GM19438 (cell line): Measurements from ENCODE around the gene COL5A1.
"Not testable (repeated sequence)": the region's sequence is repeated elsewhere in the genome, so short reads cannot be mapped to it uniquely, and the experiment has no call there.

ENCODE experiments used
- ATAC-seq: cut with Tn5 transposase; IDR thresholded peaks from one replicate; pipeline ENCODE4 v1.9.1; 2021; ENCODE audit warnings: low read depth; ENCODE audit not compliant: unreplicated experiment

COL5A1 gene

DNA sequence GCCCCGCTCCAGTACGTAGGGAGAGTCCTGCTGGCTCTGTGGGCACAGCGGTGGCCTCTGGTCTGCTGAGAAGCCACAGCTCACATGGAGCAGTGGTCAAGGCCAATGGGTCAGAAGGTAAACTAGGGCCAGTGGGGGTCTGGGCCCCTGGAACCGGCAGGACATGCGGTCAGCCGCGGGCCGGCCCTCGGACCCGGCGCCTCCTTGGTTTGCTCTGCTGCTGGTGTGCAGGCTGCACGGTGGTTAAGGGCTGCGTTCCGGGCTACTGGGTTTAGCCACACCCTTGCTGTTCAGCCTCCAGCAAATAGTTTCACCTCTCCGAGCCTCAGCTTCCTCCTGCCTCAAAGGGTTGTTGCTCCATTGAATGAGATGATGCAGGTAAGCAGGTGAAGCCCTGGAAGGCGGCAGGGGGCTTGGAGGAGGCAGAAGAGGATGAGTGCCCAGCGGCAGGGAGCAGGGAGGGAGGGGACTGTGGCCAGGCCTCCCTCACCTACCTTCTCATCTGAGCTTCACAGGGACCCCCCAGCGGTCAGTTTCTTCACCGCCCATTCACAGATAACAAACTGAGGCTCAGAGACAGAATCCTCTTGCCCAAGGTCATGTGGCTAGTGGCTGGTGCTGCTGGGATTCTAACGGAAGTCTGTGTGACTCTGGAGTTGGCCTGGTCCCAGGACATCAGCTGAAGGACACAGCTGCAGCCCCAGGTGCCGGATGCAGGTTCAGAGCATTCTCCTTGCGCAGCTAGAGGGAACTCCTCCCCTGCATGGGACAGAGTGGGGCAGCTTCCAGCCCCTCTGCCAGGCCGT, 3.7 kb upstream of the COL5A1 start:
- ATAC-seq: no peak

- no peak for ATAC-seq
Observed at GRCh38 chr9:134638502-134639090, 3.0 kb upstream of the COL5A1 start.

DNA sequence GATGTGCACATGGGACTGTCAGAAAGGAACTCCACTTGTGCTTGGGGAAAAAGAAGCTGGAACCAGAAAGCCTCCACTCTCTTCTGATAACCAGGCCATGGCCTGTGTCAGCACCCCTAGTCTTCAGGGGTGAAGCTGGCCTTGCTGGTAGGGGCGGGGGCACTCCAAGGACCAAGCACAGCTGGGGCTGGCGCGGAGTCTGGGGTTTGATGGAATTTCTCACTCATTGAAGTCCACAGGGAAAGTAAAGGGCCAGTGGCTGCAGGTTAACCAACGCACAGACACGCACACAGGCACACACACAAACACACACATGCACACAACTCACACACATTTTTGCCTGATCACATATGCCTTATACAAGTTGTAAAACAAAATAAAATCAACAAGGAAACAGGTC, 1.6 kb upstream of the COL5A1 start:
- ATAC-seq: no peak

DNA sequence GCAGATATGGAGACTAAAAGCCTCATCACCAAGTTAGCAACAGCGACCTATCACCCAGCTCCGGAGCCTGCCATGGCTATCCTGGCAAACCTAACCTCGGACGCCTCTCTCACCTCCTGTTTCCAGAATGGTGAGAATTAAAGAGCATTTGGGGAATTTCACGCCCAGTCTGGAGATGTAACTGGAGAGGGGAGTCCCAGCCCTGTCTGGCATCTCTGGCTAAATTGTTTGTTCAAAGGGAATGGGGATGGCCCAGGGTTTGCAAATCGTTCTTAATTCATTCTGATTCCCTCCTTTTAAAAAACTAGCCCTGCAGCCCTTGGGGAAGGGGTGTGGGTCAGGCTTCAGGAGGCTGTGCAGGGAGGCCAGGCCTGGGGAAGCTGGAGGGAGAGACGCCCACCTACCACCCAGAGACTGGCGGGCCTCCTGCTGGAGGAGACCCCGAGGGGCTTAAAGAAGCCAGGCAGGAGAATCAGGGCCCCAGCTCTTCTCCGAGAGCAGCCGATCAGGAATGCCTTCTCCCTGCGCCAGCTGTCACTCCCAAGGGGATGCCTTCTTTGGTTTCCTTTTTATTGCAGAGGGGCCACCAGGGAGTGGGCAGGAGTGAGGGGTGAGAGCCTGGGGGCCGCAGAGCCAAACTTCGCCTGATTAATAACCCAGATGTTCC, 964 bp upstream of the COL5A1 start:
- ATAC-seq: no peak

GRCh38 chr9:134641990-134642384, 384 bp downstream of the COL5A1 start:
- ATAC-seq: no peak

GRCh38 chr9:134642385-134643181, 980 bp downstream of the COL5A1 start:
- no peak for ATAC-seq

DNA sequence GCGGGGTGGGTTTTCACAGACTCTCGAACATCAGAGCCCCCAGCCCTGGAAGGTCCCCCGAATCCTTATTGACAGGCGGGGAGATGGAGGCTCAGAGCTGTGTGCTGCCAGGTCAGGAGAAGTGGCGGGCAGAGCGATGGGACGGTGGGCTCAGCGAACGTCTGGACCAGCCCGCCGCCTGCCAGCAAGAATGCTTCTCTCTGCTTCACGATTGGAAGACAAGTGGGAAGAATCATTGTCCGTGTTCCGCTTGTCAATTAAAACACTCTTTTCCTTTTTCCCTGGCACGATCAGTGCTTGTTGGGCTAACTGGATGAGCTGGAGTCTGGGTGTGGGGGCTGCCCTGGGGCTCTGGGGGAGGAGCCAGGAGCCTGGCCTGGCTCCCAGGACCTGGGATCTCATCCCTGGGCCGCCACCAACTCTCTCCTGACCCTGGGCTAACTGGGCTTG, 1.6 kb downstream of the COL5A1 start:
- ATAC-seq: no peak

DNA sequence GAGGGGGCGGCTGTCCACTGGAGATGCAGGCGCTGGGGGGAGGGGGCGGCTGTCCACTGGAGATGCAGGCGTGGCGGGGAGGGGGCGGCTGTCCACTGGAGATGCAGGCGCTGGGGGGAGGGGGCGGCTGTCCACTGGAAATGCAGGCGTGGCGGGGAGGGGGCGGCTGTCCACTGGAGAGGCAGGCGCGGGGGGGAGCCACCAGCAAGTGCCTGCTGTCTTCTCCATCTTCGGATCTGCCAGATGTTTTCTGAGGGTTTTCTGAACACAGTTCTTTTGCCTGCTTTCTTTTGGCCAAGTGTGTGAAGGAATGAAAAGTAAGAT, 2.8 kb downstream of the COL5A1 start:
- not testable (repeated sequence) for ATAC-seq

- no peak for ATAC-seq
Observed at GRCh38 chr9:134644725-134645606, 3.4 kb downstream of the COL5A1 start.

DNA sequence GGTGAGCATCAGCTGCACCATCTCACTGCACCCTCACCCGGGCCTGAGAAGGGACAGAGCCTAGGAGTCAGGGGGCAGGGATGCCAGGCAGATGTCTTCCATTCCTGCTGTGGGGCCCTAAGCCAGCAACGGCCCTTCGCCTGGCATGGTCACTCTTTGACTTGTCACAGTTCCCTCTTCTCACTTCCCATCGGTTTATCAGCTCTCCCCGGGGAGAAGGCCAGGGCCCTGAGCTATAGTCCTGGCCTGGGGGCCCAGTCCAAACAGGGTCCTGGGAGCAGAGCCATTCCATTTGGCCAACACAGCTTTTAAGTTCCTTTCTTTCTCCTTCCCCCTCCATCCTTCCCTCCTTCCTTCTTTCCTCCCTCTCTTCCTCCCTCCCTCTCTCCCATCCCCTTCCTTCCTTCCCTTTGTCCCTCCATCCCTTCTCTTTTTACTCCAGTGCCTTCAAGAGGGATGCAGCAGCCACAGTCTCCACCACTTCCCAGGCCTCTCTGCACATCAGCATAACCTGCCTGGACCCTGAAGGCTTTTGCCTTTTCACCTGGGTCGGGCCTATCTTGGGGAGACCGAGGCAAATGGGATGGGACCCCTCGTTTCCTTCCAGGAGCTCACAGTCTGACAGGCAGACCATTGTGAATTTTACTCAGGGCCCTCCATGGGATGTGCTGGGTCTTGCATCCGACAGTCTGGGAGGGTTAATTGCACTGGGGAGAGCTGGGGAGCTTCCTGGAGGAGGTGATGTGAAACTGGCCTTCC, 4.2 kb downstream of the COL5A1 start:
- ATAC-seq: no peak

DNA sequence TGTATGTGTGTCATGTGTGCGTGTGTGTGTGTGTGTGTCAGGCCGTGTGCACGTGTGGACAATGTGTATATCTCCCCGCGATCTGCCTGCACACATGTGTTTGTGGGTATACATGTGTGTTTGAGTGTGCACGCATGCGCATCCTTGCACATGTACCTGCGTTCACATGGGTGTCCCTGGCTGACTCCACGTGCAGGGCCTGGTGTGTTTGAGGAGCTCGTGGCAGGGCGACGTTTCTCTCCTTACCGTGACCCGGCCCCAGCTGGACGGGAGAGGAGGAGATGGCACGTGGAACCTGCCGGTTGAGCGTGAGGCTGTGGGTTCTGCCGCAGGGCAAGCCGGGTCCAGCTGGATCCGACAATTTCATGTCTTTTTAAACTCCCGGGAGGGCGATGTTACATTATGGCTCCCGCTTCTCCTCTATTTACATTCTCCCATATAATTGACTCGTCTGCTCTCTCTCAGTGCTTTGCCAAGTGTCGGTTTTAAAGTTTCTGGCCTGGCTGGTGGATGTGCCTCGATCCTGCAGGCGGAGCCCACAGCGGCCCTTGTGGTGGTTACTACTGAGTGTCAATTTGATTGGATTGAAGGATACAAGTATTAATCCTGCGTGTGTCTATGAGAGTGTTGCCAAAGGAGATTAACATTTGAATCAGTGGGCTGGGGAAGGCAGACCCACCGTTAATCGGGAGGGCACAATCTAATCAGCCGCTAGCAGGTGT, 5.9 kb downstream of the COL5A1 start:
- ATAC-seq: no peak

DNA sequence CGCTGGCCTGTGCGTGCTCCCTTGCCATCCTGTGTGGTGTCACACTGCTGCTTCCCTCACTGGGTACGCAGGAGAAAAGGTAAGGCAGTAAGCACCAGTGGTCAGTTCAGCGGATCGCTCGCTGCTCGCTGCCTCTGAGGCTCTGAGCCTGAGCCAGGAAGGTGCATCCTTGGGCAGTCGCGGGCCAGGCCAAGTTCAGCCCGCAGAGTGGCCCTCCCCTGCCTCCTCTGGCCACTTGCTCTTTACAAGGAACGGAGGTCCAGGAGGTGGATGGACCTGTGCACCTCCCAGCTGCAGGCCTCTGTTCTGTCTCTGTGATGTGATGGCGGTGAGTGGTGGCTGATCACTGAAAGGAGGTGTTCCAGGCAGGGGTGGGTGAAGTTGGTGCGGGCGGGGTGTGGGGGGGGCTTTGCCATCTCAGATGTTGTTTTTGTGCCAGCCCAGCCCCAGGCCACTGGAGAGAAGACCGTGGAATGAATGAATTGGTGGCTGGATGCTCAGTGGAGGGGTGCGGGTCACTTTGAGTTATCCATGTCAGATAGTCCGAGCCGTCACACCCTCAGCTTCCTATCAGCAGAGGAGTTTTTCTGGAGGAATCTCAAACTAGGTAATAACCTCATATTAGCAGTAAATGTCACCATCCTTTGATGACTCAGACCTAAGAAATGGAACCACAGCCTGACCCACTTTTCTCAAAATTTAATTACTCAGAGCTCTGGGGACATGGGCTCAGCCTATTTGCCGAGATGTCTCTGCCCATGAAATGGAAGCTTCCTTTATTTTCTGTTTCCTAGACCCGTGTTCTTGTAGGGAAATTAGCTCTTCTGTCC, 7.3 kb downstream of the COL5A1 start:
- ATAC-seq: no peak

DNA sequence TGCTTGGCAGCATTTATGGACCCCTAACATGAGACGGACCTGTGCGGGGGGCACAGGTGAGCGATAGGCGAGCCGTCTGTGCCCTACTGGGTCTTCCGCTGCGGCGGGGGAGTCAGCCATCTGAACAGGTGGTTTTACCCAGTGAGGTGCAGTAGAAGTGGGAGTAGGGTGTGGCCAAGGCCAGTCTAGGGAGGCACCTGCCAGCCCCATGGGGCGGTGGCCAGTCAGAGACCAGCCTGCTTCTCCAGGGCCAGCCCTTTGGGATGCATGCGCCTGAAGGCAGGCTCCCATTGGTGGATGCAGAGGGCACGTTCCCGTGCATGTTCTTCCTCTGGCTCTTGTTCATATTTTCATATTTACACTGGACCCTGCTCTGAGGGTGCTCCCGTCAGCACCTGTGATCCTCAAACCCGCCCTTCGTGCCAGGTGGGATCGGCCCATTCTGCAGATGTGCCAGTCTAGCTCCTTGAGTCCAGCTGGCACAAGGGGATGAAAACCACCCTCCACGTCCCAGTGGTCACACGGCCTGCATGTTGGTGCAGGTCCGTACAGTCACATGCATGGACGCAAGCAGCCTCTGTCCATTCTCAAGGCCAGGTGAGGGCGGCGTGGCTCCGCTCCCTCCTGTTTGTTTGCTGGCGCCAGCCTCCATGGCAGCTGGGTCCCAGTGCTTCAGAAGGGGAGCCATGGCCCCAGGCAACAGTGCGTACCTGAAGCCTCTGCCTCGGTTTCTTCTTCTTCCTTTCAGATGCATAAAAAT, 9.0 kb downstream of the COL5A1 start:
- no peak for ATAC-seq

DNA sequence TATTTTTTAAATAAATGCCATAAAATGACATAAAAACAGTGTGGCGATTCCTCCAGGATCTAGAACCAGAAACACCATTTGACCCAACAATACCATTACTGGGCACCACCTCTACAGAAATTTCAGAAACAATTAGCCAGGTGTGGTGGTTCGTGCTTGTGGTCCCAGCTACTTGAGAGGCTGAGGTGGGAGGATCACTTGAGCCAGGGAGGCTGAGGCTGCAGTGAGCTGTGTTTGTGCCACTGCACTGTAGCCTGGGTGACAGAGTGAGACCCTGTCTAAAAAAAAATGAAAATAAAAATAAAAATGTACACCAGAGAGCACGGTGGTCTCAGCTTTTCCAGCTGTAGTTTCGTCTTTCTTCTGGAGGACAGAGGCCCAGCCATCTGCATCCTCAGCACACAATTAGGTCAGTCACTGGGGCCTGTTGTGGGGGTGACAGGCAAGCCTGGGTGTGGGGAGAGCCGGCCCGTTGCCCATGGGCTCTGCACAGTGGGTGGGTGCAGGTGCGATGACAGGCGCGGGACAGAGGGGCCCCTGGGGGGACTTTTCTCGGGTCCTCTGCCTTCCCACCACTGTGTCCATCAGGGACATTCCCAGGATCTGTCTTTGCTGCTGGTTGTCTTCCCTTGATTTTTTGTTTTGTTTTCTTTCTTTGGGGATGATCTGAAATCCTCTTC, 9.8 kb downstream of the COL5A1 start:
- ATAC-seq: no peak

GRCh38 chr9:134652291-134653225, 11.0 kb downstream of the COL5A1 start:
- ATAC-seq: no peak
